ENCODE results near the gene CHSY1.

The CHSY1 gene

DNA sequence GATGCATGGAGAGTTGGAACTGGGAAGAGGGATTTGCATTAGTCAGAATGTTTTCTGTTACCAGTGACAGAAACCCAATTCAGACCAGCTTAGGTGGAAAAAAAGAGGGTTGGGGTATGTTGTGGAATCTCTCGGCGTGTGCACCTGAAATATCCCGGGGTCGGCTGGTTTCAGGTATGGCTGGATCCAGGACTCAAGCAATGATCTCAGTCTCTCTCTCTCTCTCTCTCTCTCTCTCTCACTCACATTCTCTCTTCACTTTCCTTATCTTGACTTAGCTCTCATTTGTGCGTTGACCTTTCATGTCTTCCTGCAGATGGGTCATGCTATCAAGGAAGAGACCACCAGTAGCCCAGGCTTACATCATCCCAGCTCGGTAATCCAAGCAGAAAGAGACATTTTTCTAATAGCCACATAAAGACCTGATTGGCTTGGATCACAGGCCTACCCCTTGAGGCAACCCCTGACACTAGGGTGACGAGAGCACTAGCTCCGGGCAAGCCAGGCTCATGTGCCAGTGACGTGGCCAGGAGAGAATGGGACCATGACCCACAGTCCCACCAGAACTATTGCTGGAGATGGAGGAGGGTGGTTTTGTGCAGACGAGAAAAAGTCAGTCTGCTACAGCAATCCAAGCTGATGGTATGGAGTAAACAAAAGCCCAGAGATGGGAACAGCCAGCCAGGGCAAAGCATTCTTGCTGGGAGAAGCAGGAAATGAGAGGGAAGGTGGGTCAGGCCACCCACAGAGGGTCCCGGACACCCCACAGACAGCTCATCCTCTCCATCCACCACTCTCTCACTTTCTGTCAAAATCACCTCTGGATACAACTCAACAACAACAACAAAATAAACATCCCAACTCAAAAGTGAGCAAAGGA, 91.7 kb downstream of the CHSY1 start:
- Histone ChIP-seq H3K4me3 (ENCODE audit: severe bottlenecking) (no peak overlapping the region), H3K27ac (ENCODE audit: poor library complexity, severe bottlenecking) (no peak overlapping the region), H3K9me3 (ENCODE audit: severe bottlenecking) (peaks cover 12% of the 10 kb centered on the region), H3K36me3 (ENCODE audit: low read depth) (no peaks in the 10 kb centered on the region), H3K4me1 (ENCODE audit: insufficient read depth, poor library complexity, severe bottlenecking) (no peaks in the 10 kb centered on the region), H3K27me3 (ENCODE audit: insufficient read depth, poor library complexity, severe bottlenecking) (no peaks in the 10 kb centered on the region)
- TF ChIP-seq CTCF (IDR thresholded peaks at IDR 0.05; ENCODE audit: poor library complexity, severe bottlenecking): no peak
- peak; percentile 60 for DNase-seq (ENCODE audit: low spot score)
- no peak for ATAC-seq (ENCODE audit: low read depth)

DNA sequence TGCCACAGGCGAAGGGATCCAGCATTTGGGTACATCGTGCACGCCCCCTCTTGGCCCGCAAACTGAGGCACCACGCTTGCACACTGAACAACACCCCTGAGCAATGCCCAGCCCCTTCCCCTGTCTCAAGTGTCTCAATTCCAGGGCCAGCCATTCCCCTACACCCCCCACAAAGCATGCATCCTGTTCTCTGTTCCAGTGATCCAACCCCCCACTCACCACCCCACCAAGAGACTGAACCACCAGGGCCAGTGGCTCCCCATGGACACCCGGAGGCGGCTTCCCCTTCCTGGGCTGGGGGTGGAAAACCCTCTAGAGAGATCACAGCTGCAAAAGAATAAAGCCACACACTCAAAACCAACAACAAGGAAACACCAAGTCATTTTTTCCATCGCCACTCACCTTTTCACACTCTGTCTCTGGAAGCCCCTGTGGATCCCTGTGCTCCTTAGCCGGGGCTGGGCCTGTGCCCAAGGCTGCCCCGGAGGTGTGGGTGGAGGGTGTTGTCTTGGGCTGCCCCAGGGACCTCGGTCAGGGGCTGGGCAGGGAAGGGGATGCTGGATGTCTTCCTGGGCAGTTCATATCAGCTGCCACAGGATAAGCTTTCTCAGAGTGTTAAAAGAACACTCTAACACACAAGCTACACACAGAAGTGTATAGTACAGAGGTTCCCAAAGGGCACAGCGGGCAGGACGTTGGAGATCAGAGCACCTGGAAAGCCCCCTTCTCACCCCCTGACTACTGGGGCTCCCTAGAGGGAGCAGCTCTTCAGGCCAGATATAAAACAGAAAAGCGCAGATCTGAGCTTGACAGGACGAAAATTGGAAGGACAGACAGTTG, 92.5 kb downstream of the CHSY1 start:
- no peak for TF ChIP-seq CTCF (IDR thresholded peaks at IDR 0.05; ENCODE audit: poor library complexity, severe bottlenecking)
- Histone ChIP-seq H3K4me1 (ENCODE audit: insufficient read depth, poor library complexity, severe bottlenecking) (no peaks in the 10 kb centered on the region), H3K27me3 (ENCODE audit: insufficient read depth, poor library complexity, severe bottlenecking) (no peaks in the 10 kb centered on the region), H3K4me3 (ENCODE audit: severe bottlenecking) (no peak overlapping the region), H3K9me3 (ENCODE audit: severe bottlenecking) (peaks cover 6% of the 10 kb centered on the region), H3K36me3 (ENCODE audit: low read depth) (no peaks in the 10 kb centered on the region), H3K27ac (ENCODE audit: poor library complexity, severe bottlenecking) (no peak overlapping the region)
- ATAC-seq (ENCODE audit: low read depth): no peak
- peak; percentile 62 for DNase-seq (ENCODE audit: low spot score)

- H3K4me1 ChIP-seq (ENCODE audit: insufficient read depth, poor library complexity, severe bottlenecking): no peaks in the 10 kb centered on the region
- H3K9me3 ChIP-seq (ENCODE audit: severe bottlenecking): no peaks in the 10 kb centered on the region
- H3K27ac ChIP-seq (ENCODE audit: poor library complexity, severe bottlenecking): no peak overlapping the region
- no peak overlapping the region for H3K4me3 ChIP-seq (ENCODE audit: severe bottlenecking)
- H3K36me3 ChIP-seq (ENCODE audit: low read depth): no peaks in the 10 kb centered on the region
- DNase-seq (ENCODE audit: low spot score) (peak; percentile 59), ATAC-seq (ENCODE audit: low read depth) (no peak)
- no peak for TF ChIP-seq CTCF (IDR thresholded peaks at IDR 0.05; ENCODE audit: poor library complexity, severe bottlenecking)
- no peaks in the 10 kb centered on the region for H3K27me3 ChIP-seq (ENCODE audit: insufficient read depth, poor library complexity, severe bottlenecking)
Observed at GRCh38 chr15:101158166-101159095, 93.4 kb downstream of the CHSY1 start.

DNA sequence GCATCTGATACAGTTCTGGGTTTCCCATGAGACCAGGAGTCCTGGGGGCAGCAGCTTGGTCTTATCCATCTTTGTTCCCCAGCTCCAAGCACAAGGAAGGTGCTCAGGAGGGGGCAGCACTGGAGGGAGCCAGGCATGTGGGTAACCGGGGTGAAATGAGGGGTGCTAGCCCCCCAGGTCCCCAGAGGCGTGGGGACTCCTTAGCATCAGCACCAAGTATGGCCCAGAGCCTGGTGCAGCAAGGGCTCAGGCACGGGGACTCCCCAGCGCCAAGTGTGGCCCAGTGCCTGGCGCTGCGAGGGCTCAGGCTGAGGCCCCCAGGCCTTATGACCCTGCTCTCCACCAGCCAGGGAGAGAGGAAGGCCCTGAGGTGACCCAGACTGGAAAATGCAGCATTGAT, 94.1 kb downstream of the CHSY1 start:
- no peak overlapping the region for H3K4me3 ChIP-seq (ENCODE audit: severe bottlenecking)
- no peaks in the 10 kb centered on the region for H3K4me1 ChIP-seq (ENCODE audit: insufficient read depth, poor library complexity, severe bottlenecking)
- DNase-seq (ENCODE audit: low spot score) (peak; percentile 50), ATAC-seq (ENCODE audit: low read depth) (no peak)
- no peaks in the 10 kb centered on the region for H3K36me3 ChIP-seq (ENCODE audit: low read depth)
- H3K27me3 ChIP-seq (ENCODE audit: insufficient read depth, poor library complexity, severe bottlenecking): no peaks in the 10 kb centered on the region
- no peak overlapping the region for H3K27ac ChIP-seq (ENCODE audit: poor library complexity, severe bottlenecking)
- TF ChIP-seq CTCF (IDR thresholded peaks at IDR 0.05; ENCODE audit: poor library complexity, severe bottlenecking): no peak
- no peaks in the 10 kb centered on the region for H3K9me3 ChIP-seq (ENCODE audit: severe bottlenecking)
